ENCODE data around the gene PLEKHG7.
"Not testable (repeated sequence)": the region's sequence is repeated elsewhere in the genome, so short reads cannot be mapped to it uniquely, and the experiment has no call there.

PLEKHG7 gene

DNA sequence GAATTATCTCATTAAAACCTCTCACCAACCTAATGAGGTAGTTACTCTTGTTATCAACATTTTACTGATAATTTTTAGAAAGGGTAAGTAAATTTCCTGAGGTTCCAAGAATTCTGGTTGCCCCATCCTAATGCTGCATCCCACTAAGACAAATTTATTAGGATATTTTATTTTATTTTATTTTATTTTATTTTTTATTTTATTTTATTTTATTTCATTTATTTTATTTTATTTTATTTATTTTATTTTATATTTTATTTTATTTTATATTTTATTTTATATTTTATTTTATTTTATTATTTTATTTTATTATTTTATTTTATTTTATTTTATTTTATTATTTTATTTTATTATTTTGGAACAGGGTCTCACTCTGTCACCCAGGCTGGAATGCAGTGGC is 46.9 kb downstream of the PLEKHG7 start:
- DNase-seq (ENCODE audit: low read depth) = not testable (repeated sequence)

DNA sequence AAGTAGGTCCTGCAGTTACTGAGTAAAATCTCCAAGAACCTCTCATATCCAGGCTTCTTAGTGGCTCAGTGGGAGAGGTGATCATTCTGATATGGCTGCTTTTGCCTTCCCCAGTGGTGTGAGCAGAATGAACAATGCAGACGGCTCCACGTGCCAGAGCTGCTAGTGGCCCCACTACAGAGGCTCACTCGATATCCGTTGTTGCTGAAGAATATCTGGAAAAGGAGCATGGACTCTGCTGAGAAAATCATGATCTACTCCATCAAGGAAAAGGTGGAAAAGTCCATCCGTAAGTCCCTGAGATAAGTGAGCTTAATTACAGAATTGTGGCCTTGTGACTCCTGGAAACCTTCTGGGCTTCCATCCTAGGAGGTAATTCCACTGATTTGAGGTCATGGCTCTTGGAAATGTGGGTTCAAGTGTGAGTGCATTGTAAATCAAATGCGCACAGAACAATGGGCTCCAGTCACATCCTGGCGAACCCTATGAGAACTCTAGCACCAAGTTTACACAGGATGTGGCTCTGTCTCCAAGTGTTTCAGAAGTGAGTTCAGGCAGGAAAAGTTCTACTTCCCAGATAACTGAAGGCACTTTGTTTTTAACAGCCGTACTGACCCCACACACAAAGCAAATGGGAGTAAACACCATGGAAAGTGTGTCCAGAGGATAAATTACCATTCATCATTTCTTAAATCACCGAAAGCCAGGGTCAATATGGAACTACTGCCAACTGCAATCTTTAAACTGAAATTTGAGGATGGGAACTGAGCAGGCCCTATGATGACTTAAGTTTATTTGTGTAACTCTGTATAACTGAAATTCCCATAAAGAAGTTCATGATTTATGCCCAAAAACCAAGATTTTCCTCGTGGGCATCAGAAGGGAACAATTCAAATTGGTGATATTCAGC is 51.4 kb downstream of the PLEKHG7 start:
- no peak for DNase-seq (ENCODE audit: low read depth)

DNA sequence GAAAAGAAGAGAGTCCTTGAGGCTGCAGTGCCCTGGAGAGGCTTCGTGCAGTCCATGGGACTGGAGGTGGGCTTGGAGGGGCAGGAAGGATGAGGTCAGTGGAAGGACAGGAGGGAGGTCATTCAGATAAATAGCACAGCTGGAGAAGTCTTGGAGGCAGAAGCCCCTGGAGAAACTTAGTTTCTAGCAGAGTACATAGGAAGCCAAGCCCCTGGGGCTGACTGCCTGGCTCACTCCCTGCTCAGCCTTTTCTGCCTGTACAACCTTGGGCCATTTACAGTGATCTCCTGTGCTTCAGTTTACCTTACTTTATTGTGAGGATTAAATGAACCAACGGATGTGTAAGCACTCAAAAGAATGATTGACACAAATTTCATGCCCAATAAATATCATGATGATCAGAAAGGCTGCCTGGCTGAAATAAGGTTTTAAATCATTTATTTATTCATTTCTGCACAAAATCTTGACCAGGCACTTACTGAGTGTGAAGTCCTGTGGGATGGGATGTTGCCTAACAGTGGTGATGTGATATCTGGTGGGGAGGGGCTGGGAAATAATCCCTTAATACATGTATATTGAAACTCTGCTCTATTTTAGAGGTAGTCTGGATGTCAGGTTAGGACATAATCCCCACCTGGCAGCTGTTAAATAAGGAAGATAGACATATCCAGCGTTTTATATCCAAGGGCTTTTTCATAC is 54.3 kb downstream of the PLEKHG7 start:
- no peak for DNase-seq (ENCODE audit: low read depth)

DNA sequence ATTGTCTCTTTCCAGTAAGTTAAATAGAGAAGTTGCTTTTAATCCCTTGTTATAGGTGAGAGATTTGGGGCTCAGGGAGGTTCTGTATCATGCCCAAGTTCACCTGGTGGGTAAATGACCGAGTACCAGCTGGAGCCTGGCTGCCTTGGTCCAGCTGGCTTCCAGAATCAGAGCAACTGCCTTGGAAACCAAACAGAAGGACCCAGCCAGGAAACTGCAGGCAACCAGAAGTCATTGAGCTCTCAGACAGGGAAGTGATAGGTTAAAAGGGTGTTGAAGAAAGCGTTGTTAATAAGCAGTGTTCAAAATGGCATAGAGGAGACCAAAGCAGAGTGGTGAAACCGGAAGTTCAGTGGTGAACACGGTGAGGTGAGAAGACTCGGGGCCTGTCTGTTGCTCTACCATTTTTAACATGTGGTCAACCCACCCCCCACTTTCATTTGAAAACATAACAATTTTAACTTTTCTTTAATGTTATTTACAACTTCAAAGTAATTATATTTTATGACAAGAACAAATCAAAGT is 54.9 kb downstream of the PLEKHG7 start:
- no peak for DNase-seq (ENCODE audit: low read depth)

DNA sequence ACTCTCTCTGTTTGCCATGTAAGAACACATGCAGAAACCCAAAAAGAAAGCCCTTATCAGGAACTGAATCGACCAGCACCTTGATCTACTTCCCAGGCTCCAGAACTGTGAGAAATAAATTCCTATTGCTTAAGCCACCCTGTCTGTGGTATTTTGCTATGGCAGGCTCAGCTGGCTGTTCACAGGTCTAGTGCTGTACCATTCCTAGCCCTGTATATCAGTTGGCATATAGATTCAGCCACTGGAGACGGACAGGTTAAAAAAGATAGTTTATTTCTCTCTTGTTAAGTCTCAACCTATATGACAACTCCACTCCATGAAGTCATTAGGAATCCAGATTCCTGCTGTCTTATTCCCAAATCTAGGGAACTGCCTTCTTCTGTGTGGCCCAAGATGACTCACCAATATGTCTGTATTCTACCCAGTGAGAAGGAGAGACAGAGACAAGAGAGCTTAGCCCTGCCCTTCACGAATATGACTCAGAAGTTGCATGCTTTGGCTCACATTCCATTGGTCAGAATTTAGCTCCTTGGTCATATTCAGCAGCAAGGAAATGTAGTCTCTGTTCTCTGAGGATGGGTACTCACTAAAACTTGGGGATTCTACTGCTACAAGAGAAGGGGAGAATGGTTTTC is 57.0 kb downstream of the PLEKHG7 start:
- no peak for DNase-seq (ENCODE audit: low read depth)

DNA sequence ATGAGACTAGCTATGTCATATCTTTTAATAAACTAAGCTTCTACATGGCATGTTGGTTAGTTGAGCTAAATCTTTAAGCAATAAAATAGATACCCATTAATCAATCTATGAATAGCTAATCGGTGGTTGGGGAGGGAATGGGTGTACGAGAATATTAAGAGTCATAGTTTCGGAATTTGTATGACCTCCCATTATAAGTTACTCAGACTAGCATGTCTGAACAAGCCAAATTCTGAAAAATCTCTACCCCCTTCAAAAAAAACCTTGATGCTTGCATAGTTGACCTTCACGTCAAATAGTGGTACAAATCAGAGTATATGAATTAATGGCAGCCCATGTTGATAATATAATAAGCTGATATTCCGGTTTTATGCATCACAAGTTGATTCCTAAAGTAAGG is 60.0 kb downstream of the PLEKHG7 start:
- DNase-seq (ENCODE audit: low read depth) = no peak

DNA sequence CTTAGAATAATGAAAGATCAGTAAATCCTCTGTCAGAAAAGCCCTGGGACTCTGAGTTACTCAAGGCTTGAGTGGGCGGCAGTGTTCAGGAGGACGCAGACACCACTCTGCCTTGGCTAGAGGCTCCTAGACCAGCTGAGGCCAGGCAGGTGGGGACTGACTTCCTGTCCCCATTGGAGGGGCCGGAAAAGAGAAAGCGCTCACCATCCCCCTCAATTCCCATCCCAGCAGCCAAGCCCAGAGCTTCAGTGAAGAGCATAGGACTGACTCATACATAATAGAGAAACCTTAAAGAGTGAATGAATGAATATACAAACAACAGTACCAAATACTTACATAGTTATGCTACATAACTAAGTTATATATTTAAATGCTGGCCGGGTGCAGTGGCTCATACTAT is 62.0 kb downstream of the PLEKHG7 start:
- DNase-seq (ENCODE audit: low read depth) = no peak

DNA sequence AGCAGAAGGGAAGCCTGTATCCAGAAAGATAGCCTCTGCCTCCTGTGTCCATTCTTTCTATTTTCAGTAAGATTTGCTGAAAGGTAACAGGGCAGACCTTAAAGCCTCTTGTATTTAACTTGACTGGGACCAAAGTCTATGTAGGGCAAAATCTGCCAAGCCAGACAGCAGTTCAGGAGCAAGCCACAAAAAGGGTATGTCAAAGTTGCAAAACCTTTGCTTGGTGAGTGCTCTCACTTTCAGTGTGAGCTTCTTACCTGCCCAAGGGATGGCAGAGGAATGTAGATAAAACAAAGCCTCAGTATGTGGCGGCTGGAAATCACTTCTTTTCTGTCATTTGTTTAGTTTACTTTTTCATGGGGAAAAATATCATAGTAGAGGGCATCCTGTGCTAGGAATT is 63.1 kb downstream of the PLEKHG7 start:
- DNase-seq (ENCODE audit: low read depth) = no peak

DNA sequence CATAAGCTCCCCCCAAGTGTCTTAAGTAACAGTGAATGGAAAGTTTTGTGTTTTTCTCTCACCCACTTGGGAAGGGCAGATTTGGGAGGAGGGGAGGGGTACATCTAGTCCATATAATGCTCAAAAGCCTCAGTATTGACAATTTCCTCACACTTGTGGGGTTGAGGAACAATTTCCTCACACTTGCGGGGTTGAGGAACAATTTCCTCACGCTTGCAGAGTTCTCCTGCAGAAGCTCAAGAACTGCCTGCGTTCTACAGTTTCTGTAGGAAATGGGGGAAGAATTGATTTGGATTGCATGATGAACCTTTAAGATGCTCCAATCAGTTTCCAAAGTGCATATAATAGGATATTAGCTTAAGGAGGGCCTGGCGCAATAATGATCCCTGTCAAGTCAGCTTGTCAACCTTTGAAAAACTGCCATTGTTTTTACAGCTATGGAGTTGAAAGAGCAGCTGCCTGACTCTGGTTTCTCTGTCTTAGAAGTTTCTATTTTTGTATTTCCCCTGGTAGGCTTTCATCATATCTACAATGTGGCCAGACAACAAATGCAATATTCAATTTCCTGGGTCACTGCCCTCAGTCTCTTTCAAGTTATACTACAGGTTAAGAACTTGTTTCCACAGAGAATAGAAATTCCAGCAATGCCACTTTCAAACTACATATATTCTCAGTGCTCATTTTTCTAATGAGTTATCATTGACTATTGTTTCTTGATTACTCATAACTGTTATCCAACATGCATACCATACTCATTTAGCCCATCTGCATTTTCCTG is 66.5 kb downstream of the PLEKHG7 start:
- no peak for DNase-seq (ENCODE audit: low read depth)

DNA sequence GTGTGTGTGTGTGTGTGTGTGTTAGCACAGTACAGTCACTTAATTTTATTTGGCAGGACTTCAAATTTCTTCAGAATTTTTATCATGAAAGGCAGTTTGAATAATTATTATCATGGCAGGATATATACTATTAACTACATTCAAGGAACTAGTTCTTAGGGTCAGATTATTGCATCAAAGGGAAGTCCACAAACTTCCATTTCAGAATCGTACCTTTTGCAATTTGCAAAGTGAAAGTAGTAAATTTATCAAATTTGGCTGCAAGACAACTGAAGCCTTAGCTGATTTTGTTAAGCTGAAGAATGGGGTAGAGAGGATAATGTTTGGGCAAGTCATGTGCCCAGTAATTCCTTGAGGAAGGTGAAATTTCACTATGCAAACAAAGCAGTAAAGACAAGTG is 68.2 kb downstream of the PLEKHG7 start:
- no peak for DNase-seq (ENCODE audit: low read depth)

DNA sequence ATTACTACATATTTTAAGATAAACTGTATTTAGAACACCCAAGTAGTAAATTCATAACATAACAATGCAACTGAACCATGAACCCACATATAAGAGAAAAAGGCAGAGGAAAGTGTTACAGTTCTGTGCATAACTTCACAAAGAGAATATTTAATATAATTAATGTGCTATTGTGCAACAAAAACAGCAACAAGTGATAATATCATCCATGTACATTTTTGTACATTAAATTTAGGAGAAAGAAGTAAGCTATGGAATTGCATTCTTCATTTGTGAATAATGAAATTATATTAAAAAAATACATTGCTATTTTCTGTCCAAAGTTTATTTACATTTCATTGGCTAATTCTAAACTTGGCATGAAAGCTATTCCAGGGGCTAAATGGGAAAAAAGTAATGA is 72.6 kb downstream of the PLEKHG7 start:
- DNase-seq (ENCODE audit: low read depth) = no peak

DNA sequence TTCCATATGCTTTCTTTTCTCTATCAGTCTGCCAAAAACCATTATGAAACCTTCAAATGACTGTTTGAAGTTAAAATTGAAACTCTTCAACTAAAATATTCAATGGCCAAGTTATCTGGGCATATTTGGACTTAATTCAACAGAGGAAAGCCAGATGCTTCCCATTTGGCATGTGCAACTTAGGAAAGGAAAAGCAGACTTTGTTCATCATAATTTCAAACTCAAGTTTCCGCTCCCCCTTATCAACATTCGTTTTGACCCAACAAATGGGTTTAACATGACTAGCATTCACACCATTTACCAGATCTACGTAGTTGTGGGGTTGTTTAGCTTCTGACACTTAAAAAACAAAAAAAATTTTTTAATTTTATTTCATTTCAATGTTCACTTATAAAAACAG is 75.7 kb downstream of the PLEKHG7 start:
- DNase-seq (ENCODE audit: low read depth) = no peak

DNA sequence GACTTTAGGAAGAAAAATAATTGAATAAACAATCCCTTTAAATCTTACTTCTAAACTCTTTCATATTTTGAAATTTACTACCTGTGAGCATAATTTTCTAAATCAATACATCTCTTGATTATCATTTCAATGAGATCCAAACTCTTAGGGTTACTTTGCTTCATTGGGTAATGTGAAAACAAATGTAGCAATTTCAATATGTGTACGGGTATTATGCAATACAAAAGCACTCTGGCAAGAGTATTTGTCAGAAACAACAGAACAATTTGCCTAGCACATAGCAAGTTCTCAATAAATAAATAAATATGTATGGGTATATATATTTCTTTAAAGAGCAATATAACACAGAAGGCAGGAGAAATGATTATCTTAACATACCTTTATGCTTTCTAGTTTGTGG is 77.1 kb downstream of the PLEKHG7 start:
- no peak for DNase-seq (ENCODE audit: low read depth)

DNA sequence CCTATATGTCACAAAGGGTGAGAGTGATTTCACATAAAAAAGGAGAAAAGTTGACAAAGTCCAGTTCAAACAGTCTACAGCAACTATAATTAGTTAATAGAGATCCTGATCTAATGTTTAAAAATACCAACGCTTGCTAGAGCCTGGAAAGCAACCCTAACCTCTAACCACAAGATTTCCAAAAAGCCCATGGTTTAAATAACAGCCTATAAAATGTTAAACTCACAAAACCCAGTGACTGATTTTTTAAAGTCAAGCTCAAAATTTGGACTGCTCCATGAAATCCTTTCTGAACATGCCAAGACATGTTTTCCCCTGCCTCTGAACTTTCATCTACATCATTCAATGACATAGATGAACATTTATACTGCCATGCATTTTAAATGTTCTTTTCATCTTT is 81.6 kb downstream of the PLEKHG7 start:
- no peak for DNase-seq (ENCODE audit: low read depth)

DNA sequence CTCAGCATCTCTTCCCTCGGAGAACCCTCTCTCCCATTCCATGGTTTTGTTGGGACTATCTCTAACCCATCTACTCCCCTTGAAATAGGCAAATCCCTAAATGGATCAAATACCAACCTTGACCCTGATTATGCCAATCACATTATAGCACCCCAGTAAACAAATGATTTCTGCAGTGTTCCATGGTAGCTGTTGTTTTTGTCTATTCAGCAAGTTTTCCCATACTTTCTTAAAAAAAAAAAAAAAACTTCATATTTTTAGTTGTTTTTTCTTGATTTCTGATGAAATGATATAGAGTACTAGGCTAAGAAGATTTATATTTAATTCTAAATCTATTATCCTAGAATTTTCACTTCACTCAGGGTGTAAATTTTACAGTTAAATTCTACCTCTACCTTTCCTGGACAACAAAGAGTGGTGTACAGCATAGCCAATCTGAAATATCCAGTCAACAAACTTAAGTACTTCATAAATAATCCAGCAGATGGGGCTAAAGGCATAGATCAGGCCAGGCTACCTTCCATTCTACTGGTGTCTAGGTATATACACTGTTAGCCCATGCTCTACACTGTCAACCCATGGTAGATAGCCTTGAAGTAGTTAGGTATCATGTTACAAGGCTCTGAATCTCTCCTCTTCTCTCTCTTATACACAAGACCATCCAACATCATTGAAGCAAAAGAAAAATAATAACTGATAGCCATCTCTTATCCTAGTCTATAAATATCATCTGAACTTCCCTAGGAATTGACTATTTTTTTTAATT is 82.2 kb downstream of the PLEKHG7 start:
- DNase-seq (ENCODE audit: low read depth) = no peak

DNA sequence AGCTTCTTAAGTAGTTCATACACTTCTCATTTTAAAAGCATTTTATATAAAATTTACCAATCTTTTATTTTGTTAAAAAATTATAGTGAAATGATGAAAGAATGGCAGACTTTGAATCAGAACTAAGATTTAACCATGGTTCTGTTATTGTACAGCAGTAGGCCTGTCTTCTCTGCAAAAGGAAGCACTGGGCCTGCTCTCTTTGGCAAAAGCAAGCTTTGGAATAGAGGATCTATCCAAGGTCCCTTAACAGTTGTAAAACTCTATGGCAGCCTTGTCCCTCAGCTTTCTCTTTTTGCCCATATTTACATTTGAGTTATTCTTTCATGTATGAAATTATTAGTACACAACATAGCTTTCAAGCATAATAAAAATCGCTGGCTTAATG is 82.8 kb downstream of the PLEKHG7 start:
- no peak for DNase-seq (ENCODE audit: low read depth)

DNA sequence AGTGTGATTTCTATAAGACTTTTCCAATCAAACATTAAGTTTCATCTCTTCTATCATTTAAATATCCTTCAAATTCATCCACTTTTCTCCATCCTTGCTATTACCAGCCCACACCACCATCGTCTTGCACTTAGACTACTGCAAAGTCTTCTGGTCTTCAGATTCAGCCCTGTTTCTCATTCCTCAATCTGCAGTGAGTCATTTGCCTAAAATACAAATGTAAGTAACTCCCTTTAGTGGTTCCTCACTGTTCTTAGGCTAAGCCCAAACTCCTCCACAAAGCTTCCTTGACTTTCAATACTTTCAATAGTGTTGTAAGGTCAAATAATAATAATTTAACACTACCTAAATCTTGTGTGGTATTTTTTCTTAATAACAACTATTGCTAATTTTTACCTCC is 83.3 kb downstream of the PLEKHG7 start:
- DNase-seq (ENCODE audit: low read depth) = no peak

DNA sequence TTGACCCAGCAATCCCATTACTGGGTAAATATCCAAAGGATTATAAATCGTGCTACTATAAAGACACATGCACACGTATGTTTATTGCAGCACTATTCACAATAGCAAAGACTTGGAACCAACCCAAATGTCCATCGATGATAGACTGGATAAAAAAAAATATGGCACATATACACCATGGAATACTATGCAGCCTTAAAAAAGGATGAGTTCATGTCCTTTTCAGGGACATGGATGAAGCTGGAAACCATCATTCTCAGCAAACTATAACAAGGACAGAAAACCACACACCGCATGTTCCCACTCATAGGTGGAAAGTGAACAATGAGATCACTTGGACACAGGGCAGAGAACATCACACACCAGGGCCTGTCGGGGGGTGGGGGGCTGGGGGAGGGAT is 91.6 kb downstream of the PLEKHG7 start:
- not testable (repeated sequence) for DNase-seq (ENCODE audit: low read depth)

DNA sequence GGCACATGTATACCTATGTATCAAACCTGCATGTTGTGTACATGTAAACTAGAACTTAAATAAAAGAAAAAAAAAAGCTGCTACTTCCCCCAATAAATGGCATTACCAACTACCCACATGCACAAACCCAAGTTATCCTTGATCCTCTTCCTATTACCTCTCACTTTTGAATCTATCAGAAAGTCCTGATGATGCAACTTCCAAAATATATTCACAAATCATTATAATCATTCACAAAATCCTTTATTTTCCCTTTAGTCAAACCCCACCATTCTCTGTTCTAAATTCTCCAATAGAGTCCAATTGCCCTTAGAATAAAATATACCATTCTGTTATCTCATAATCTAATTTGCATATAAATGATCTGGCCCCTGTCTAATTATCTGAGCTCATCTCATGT is 92.0 kb downstream of the PLEKHG7 start:
- DNase-seq (ENCODE audit: low read depth) = no peak

DNA sequence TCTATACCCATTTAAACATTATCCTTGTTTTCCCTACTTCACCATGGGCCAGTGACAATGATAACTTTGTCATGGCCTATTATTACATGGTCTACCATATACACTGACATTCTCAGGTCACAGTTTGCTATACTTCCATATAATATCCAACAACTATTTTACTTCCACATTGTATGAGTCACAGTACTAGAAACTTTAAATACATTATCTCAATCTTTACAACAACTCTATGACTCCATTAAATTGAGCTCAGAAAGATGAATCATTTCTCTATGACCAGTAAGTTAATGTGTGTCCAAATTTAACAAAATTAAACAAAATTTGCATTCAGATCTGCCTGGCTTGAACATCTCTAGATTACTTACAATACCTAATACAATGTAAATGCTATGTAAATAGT is 93.9 kb downstream of the PLEKHG7 start:
- no peak for DNase-seq (ENCODE audit: low read depth)

DNA sequence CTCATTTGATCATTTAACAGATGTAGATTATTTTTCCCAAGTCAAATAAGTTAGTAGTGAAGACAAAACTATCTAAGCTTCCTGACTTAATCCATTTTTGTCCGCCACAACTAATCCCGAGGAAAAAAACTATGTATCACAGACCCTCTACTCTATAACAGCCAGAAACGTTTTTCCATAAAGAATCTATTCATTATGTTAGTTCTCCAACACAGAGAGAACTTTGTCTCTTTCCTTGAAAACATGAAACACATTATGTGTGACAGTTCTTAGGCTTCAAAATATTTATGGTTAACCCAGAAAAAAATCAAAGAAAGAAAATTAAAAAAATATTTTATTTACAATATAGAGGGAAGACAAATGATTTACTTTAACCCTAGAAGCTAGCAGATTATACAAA is 100.1 kb downstream of the PLEKHG7 start:
- no peak for DNase-seq (ENCODE audit: low read depth)
